ENCODE results near the gene KIZ.
"Not testable (repeated sequence)": the region's sequence is repeated elsewhere in the genome, so short reads cannot be mapped to it uniquely, and the experiment has no call there.

KIZ gene

GRCh38 chr20:21232546-21233280 lies 106.8 kb downstream of the KIZ start:
- no peak for DNase-seq

- no peak for DNase-seq
Measured at GRCh38 chr20:21234324-21234723, 108.4 kb downstream of the KIZ start.

- DNase-seq, result no peak
Measured at GRCh38 chr20:21234806-21235483, 109.1 kb downstream of the KIZ start.

- DNase-seq, result peak; percentile 56
Measured at GRCh38 chr20:21235484-21236445, 109.9 kb downstream of the KIZ start.

DNA sequence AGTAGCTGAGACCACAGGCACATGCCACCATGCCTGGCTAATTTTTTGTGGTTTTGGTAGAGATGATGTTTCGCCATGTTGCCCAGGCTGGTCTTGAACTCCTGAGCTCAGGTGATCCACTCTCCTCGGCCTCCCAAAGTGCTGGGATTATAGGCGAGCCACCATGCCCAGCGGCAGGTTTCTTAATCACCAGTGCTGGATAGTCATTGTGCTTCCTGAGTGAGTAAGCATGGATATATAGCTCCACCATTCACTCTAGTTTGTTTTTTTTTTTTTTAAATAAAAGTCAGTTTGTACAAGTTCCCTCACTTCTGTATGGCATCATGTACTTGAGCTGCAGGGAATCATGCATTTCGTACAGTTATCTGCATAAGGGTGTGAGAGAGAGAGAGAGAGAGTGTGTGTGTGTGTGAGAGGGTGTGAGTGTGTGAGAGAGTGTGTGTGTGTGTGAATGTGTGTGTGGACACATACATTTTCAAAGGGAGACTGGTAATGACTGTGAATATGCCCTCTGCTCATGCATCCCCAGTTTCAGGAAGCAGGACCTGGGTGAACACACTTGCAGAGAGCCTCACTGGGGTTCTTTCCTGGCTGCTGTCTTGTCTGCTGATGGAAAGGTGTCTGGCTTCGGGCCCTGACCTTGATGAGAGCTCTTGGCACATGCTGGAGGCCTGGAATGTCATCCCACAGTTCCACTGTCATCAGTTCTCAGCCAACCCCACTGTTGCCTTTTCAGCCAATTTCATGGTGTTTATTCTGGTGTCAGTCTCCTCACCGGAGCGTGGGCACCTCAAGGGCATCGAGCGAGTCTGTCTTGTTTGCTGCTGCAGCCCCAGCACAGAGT lies 112.3 kb downstream of the KIZ start:
- DNase-seq, result no peak

DNA sequence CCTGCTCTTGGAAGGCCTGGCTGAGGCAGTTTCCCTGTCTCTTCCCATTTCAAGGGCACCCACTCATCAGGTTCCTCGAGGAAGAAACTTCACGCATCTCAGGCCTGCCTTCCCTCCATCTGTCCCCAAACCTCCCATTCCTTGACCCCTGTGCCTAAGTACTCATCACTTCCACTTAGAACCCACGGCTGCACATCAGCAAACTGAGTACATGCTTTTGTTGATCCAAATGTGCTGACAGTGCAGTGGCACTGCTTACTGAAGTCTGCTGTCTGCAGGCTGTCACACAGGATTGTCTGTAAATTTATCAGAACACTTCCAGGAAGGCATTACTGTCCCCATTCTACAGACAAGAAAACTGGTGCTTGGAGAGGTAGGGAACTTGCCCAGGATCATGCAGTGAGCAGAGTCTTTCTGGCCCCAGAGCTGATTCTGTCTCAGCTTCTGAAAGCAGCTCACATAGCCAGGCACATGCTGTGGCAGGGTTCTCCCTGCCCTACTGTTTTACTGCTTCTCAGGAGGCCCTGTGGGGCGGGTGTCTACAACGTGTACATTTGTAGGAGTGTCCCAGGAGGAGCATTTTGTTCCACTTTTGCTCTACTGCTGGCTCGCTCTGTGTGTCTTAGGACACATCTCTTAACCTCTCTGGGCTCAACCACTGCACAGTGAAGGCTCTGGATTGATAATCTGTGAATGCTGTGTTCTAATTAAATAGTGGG lies 113.1 kb downstream of the KIZ start:
- no peak for DNase-seq

- no peak for DNase-seq
Measured at GRCh38 chr20:21240394-21240793, 114.5 kb downstream of the KIZ start.

DNA sequence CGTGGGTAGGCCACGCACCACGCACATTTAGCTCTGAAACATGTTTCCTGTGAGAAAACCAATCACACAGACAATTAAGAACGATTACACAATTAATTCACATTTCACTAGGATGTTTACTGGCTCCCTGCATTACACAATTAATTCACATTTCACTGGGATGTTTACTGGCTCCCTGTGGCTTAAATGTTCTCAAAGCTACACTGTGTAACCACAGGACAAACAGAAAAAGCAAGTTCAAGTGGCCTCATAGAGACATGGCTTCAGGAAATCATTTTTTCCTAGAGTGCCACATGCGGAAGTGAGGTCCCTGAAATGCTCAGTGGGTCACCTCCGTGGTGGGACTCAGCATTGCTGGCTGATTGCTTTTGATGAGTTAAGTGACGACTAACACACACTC lies 115.5 kb downstream of the KIZ start:
- DNase-seq, result no peak

- no peak for DNase-seq
Measured at GRCh38 chr20:21243811-21244210, 117.9 kb downstream of the KIZ start.

DNA sequence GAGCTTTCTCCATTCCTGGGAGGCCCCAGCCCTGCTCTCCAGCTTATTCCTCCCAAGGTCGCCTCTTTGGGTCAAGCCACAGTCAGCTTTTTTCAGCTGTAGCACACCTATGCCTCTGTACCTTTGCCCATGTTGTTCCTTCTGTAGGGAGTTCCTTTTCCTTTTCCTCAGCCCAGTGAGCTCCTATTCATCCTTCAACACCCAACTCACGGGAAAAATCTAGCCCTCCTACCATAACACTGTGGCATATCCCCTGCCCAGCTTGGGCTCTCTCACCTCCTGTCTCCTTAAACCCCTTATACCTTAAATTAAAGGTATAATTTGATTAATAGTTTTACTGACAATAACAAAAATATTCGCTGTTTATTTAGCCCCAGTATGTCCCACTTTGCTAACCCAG lies 118.9 kb downstream of the KIZ start:
- DNase-seq, result no peak

DNA sequence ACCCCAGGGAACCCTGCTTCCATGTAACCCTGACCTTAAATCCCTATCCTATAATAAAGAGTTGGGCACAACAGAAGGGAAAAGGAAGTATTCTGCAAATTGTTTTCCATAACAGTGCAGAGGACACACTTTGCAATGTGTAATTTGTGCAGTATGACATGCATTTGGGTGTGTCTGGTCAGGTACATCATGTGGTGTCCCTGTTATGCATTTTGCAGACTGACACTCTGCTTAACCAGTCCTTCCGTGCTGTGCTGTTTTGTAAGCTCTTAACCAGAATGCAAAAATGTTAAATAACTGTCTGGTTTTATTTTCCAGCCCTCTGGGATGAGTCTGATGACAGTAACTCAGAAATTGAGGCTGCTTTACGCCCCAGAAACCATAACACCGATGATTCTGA lies 120.3 kb downstream of the KIZ start:
- DNase-seq, result no peak

- DNase-seq, result not testable (repeated sequence)
Measured at GRCh38 chr20:21247603-21248095, 121.8 kb downstream of the KIZ start.

- no peak for DNase-seq
Measured at GRCh38 chr20:21251278-21251677, 125.4 kb downstream of the KIZ start.

DNA sequence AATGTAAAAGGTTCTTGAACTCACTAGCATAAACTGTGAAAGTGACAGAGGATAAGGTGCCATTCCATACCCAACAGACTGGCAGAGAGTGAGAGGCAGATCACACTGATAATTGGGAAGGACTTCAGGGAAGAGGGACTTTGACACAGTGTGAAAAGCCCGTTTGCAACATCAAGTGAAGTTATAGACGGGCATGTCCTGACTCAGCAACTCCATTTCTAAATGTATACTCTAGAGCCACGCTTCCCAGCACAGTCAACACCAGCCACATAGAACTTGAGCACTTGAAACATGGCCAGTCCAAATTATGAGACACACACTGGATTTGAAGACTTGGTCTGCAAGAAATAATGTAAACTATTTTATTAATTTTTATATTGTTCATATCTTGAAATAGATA lies 131.3 kb downstream of the KIZ start:
- DNase-seq, result no peak

- DNase-seq, result no peak
Measured at GRCh38 chr20:21258411-21258810, 132.5 kb downstream of the KIZ start.

- DNase-seq, result no peak
Measured at GRCh38 chr20:21259346-21259745, 133.5 kb downstream of the KIZ start.

DNA sequence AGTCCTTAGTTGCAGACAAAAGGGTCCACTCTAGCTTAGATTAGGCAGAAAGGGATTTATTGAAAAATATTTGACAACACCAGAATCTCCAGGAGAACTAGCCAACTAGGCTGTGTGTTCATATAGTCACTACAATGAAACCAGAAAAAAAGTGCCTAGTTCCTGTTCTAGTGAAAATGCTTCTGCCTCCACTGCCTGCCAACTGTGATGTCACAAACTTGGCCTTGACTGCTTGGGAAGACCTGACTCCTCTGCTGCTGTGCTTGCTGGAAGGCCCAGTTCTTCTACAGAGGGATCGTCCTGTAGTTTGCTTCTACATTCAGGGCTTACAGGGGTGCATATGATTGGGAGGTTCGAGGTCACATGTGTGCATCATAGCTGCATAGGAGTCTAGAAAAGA lies 136.9 kb downstream of the KIZ start:
- DNase-seq, result no peak

DNA sequence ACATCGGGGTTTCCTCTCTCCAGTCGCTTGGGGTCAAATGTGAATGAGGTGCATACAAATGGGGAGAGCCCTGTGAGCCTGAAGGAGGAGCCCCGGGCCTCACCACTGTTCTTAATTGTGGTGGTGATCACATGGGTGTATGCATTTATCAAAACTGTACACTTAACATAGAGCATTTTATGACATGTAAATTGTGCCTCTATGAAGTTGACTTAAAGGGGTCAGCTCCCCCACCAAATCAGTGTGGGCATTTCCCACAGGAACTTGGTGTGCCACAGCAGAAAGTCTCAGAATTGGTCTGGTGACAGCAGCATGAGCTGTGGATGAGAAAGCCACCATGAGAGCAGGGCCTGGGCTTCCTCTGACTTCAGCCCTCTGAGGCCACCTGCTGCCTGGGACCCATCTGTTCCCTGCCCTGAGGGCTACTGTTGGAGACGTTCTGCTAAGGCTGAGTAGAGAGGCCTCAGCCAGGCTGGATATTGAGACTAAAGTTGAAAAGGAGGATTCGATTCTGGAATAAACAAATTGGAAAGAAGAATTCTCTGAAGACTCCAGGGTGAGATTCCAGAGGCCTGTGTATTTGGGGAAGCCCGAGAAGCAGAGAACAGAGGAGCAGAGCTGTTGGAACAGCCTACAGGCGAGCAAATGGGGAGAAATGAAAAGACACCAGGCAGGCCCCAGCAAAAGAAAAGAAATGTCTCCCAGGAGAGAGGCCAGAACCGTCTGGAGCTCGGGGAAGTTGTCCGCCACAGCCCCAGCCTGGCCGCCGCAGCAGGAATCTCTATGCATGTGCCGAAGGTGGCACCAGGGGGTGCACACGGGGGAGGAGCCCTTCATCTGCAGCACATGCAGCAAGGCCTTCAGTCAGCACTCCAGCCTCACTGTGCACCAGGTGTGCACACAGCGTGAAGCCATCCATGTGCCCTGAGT lies 139.6 kb downstream of the KIZ start:
- DNase-seq, result no peak

GRCh38 chr20:21266191-21266536 lies 140.3 kb downstream of the KIZ start:
- no peak for DNase-seq

- no peak for DNase-seq
Measured at GRCh38 chr20:21269772-21270171, 143.9 kb downstream of the KIZ start.
